ENCODE results near the gene BLM. TPM values are rescaled to one million over a fixed set of nuclear protein-coding genes. Genes with fewer than 3 reads are reported as not detected.

The BLM gene
- total and polyA plus RNA-seq, 2 of the 13 experiments (the other 11 are each of a cell fraction or from before 2014, with no cell fraction given): 5.1 to 11.8 TPM

Small RNA genes within 50 kb of the gene (small RNA-seq; reads per million reads assigned to genes)
- gene RF00093 (ENCODE audit: insufficient read depth in 2 of 3, insufficient read length in 3 of 3, low read depth in 2 of 3, low replicate concordance in 1 of 3) (0 reads per million in 3 experiments), gene RN7SL363P (ENCODE audit: insufficient read depth in 2 of 3, insufficient read length in 3 of 3, low read depth in 2 of 3, low replicate concordance in 1 of 3) (0 reads per million in 3 experiments)

Other genes starting within 250 kb of the BLM start
- 6.0 and 8.4 TPM in 2 replicates for gene CRTC3, start 187.4 kb upstream of the BLM start, total RNA-seq (2016; rRNA removed; fragmentation: Illumina TruSeq; extraction: Trizol)
- 11.8 and 13.9 TPM in 2 replicates for gene CRTC3, start 187.4 kb upstream of the BLM start, polyA plus RNA-seq (2011; rRNA removed)
- gene FURIN, start 151.2 kb downstream of the BLM start, total RNA-seq (2016; rRNA removed; fragmentation: Illumina TruSeq; extraction: Trizol): 13.9 and 17.4 TPM in 2 replicates
- gene FURIN, start 151.2 kb downstream of the BLM start, polyA plus RNA-seq (2011; rRNA removed): 15.2 and 17.3 TPM in 2 replicates
- 8.5 and 9.5 TPM in 2 replicates for gene FES, start 167.2 kb downstream of the BLM start, total RNA-seq (2016; rRNA removed; fragmentation: Illumina TruSeq; extraction: Trizol)
- 4.0 and 4.3 TPM in 2 replicates for gene FES, start 167.2 kb downstream of the BLM start, polyA plus RNA-seq (2011; rRNA removed)
- 6.7 and 17.5 TPM in 2 replicates for gene MAN2A2, start 186.0 kb downstream of the BLM start, total RNA-seq (2016; rRNA removed; fragmentation: Illumina TruSeq; extraction: Trizol)
- 43.8 and 51.5 TPM in 2 replicates for gene MAN2A2, start 186.0 kb downstream of the BLM start, polyA plus RNA-seq (2011; rRNA removed)
- 28.3 and 30.0 TPM in 2 replicates for gene HDDC3, start 215.2 kb downstream of the BLM start, total RNA-seq (2016; rRNA removed; fragmentation: Illumina TruSeq; extraction: Trizol)
- gene HDDC3, start 215.2 kb downstream of the BLM start, polyA plus RNA-seq (2011; rRNA removed): 18.7 and 21.7 TPM in 2 replicates
- gene UNC45A, start 217.9 kb downstream of the BLM start, total RNA-seq (2016; rRNA removed; fragmentation: Illumina TruSeq; extraction: Trizol): 39.2 and 39.7 TPM in 2 replicates
- gene UNC45A, start 217.9 kb downstream of the BLM start, polyA plus RNA-seq (2011; rRNA removed): 33.8 and 39.6 TPM in 2 replicates
- 10.0 and 15.1 TPM in 2 replicates for gene RCCD1, start 237.5 kb downstream of the BLM start, total RNA-seq (2016; rRNA removed; fragmentation: Illumina TruSeq; extraction: Trizol)
- gene RCCD1, start 237.5 kb downstream of the BLM start, polyA plus RNA-seq (2011; rRNA removed): 12.9 and 14.1 TPM in 2 replicates

Measured in HepG2 (cell line).